Transverse colon (tissue), 4 donors: ENCODE results near the gene GSG1. TPM values are rescaled to one million over a fixed set of nuclear protein-coding genes. Genes with fewer than 3 reads are reported as not detected.

Source experiments
- DNase-seq: peaks from one replicate; pipeline ENCODE4 v3.0.0-alpha.2; 2019
- H3K27ac ChIP-seq, 4 donors: fragments of 200-600 bp; sonication (generic); 2 replicates each; pipeline ENCODE4 v1.5.1; 2016 to 2018; ENCODE audit warnings: inconsistent platforms in 4 of 4
- H3K27me3 ChIP-seq: fragments of 200-600 bp; sonication (generic); 2 replicates; pipeline ENCODE4 v1.5.1; 2017; ENCODE audit warnings: inconsistent platforms
- H3K36me3 ChIP-seq, 4 donors: fragments of 200-600 bp; sonication (generic); 2 replicates each; pipeline ENCODE4 v1.5.1; 2017 to 2019; ENCODE audit warnings: inconsistent platforms in 4 of 4
- H3K4me1 ChIP-seq, 4 donors: fragments of 200-600 bp; sonication (generic); 2 replicates each; pipeline ENCODE4 v1.5.1; 2017 to 2020; ENCODE audit warnings: inconsistent platforms in 4 of 4
- H3K4me3 ChIP-seq, 4 donors: fragments of 200-600 bp; sonication (generic); 1 replicate in 1 of 4; 2 replicates in 3 of 4; pipeline versions ENCODE4 v1.5.1 to v1.6.1; 2017 to 2019; ENCODE audit warnings: inconsistent platforms in 4 of 4
- H3K9me3 ChIP-seq, 2 donors: fragments of 200-600 bp; sonication (generic); 2 replicates each; pipeline ENCODE4 v1.5.1; 2017 to 2019; ENCODE audit warnings: inconsistent platforms in 2 of 2
- CTCF ChIP-seq, 5 experiments: fragments of 200-600 bp in 3 of 5; fragments of 450-650 bp in 2 of 5; sonication (generic) in 3 of 5; IDR thresholded peaks; 1 replicate in 2 of 5; 2 replicates in 3 of 5; pipeline ENCODE4 v1.5.1; 2016 to 2017; ENCODE audit warnings: antibody characterized with exemption in 5 of 5, inconsistent platforms in 3 of 5, mild to moderate bottlenecking in 2 of 5, moderate library complexity in 1 of 5
- EP300 ChIP-seq: sonication (generic); formaldehyde crosslinking; IDR thresholded peaks from one replicate; pipeline ENCODE4 v1.6.1; 2017; ENCODE audit warnings: antibody characterized with exemption, low read depth
- POLR2A ChIP-seq: fragments of 450-650 bp; IDR thresholded peaks from one replicate; pipeline ENCODE4 v1.6.1; 2016; ENCODE audit warnings: antibody characterized with exemption, mild to moderate bottlenecking, moderate library complexity
- POLR2AphosphoS5 ChIP-seq, 3 donors: sonication (generic); formaldehyde crosslinking; IDR thresholded peaks; one replicate each; pipeline ENCODE4 v1.6.1; 2016; ENCODE audit warnings: antibody characterized with exemption in 3 of 3
- WGBS, 2 donors: methylation state at CpG; one replicate each; pipeline ENCODE4 v1.1.5; 2018; ENCODE audit warnings: low coverage in 1 of 2; 5-methylcytosine and 5-hydroxymethylcytosine counted together
- in situ Hi-C, 4 donors: fragments of 200-750 bp; cut with MboI; loops; one replicate each; pipeline versions ENCODE4 v1.15.0 to v1.15.1; 2017; ENCODE audit warnings: low sequenced_read_pairs in 3 of 4, low pct_ligation_motif_present in 1 of 4, low pct_unique_long_range_greater_than_20kb in 1 of 4
- intact Hi-C: fragments of 100-400 bp; cut with DNase I; formaldehyde crosslinking; loops from one replicate; pipeline ENCODE4 v1.15.1; 2023; ENCODE audit warnings: low total_unique reads
- total RNA-seq, 4 donors: library from RNA; depleted of rRNA; stranded (reverse); fragments of >200 nt; gene quantifications; one replicate each; pipeline ENCODE4 v1.1.0, GENCODE V29; 2016

The GSG1 gene
- total RNA-seq, 4 donors from 2014 or later = not detected

DNA sequence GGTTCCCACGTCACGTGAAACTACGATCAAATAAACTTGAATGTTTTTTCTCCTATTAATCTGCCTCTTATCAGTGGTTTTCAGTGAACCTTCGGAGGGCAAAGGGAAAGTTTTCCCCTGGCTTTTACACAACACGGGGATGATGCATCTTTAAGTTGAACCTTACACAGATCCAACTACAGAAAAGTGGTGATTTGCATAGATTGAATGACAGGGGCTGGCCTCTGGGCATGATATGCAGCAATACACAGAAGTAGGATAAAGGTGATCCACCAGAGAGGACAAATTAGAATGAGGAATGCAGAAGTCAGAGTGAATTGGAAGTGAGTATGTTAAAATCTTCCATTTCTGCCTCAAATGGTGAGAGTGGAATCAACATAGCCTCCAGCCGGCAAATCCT is 11.6 kb downstream of the GSG1 start:
- Histone ChIP-seq H3K9me3 (no peaks in the 10 kb centered on the region), H3K4me1 (no peaks in the 10 kb centered on the region), H3K36me3 (no peaks in the 10 kb centered on the region), H3K27me3 (peaks cover 10% of the 10 kb centered on the region), H3K27ac (no peak overlapping the region), H3K4me3 (no peak overlapping the region)
- in situ Hi-C loops (loop anchor here in 1 of 4 donors (10.0 kb wide), 1 partner anchor 87 kb away; the partner anchor contains the start of gene HEBP1), intact Hi-C loops (no loop called here)
- TF ChIP-seq CTCF (IDR thresholded peaks at IDR 0.05) (no peak), POLR2AphosphoS5 (IDR thresholded peaks at IDR 0.05) (no peak), POLR2A (no peak), EP300 (no peak)
- DNase-seq = no peak
- WGBS, 2 donors = 88 to 93% methylated on average over 3 to 6 of the region's 6 CpGs

GRCh38 chr12:13090054-13090453 is 13.4 kb downstream of the GSG1 start:
- no peaks in the 10 kb centered on the region for H3K4me1 ChIP-seq
- in situ Hi-C loops (loop anchor here in 1 of 4 donors (10.0 kb wide), 1 partner anchor 85 kb away; the partner anchor contains the start of gene HEBP1), intact Hi-C loops (no loop called here)
- peaks cover 11% of the 10 kb centered on the region for H3K27me3 ChIP-seq
- no peak for DNase-seq
- WGBS, 2 donors = 85 to 88% methylated on average over 4 of the region's 4 CpGs
- no peak overlapping the region for H3K27ac ChIP-seq
- TF ChIP-seq POLR2A (no peak), CTCF (IDR thresholded peaks at IDR 0.05) (no peak), POLR2AphosphoS5 (IDR thresholded peaks at IDR 0.05) (no peak), EP300 (no peak)
- H3K4me3 ChIP-seq = no peak overlapping the region
- H3K9me3 ChIP-seq = no peaks in the 10 kb centered on the region
- no peaks in the 10 kb centered on the region for H3K36me3 ChIP-seq

- no peak overlapping the region for H3K27ac ChIP-seq
- no peaks in the 10 kb centered on the region for H3K36me3 ChIP-seq
- in situ Hi-C loops (no loop called here), intact Hi-C loops (no loop called here)
- no peak overlapping the region for H3K4me3 ChIP-seq
- WGBS, 2 donors = 79 to 80% methylated on average over 1 to 4 of the region's 4 CpGs
- no peak for DNase-seq
- no peaks in the 10 kb centered on the region for H3K4me1 ChIP-seq
- no peaks in the 10 kb centered on the region for H3K9me3 ChIP-seq
- peaks cover 11% of the 10 kb centered on the region for H3K27me3 ChIP-seq
- TF ChIP-seq EP300 (no peak), POLR2A (no peak), CTCF (IDR thresholded peaks at IDR 0.05) (no peak), POLR2AphosphoS5 (IDR thresholded peaks at IDR 0.05) (no peak)
Observed at GRCh38 chr12:13088496-13088895, 15.0 kb downstream of the GSG1 start.

DNA sequence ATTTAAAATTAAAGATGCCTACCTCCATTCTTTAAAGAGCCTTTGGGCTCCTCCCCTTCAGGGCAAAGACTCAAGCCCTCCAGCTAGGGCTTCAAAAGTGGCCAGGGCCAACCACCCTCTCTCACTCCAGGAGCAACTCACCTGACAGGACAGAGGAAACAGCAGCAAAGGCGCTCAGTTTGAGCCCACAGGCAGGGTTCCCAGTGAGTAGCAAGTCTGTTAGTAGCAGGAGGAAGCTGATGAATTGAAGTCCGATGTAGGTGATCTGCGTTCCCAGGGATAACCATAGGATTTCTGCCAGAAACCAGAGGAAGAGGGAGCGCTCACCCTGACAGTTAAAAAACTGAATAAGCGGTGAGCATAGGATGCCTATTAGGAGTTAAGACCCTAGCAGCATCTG is 15.7 kb downstream of the GSG1 start:
- no peaks in the 10 kb centered on the region for H3K36me3 ChIP-seq
- 92% methylated on average over 5 of the region's 5 CpGs; no CpG with 5 or more reads in 1 of the 2 donors for WGBS, 2 donors
- no peak for TF ChIP-seq CTCF (IDR thresholded peaks at IDR 0.05)
- no peak for TF ChIP-seq POLR2A
- no peak for TF ChIP-seq EP300
- no peak for TF ChIP-seq POLR2AphosphoS5 (IDR thresholded peaks at IDR 0.05)
- H3K4me3 ChIP-seq = no peak overlapping the region
- no peaks in the 10 kb centered on the region for H3K9me3 ChIP-seq
- intact Hi-C loops (no loop called here), in situ Hi-C loops (no loop called here)
- H3K27me3 ChIP-seq = peaks cover 11% of the 10 kb centered on the region
- DNase-seq = no peak
- H3K27ac ChIP-seq = no peak overlapping the region
- no peaks in the 10 kb centered on the region for H3K4me1 ChIP-seq
